GM12878 (cell line): ENCODE data around the gene EGFR. TPM values are rescaled to one million over a fixed set of nuclear protein-coding genes. Genes with fewer than 3 reads are reported as not detected.

ENCODE experiments used
- ATF2 ChIP-seq: IDR thresholded peaks from 2 replicates; pipeline ENCODE4 v1.6.1; 2012; ENCODE audit warnings: low read length, inconsistent platforms
- BACH1 ChIP-seq: fragments of 450-650 bp; IDR thresholded peaks from 2 replicates; pipeline ENCODE4 v1.6.1; 2017; ENCODE audit warnings: mild to moderate bottlenecking, borderline replicate concordance
- CREM ChIP-seq: IDR thresholded peaks from 2 replicates; pipeline ENCODE4 v1.6.1; 2014; ENCODE audit warnings: antibody characterized with exemption, low read depth
- ELK1 ChIP-seq: IDR thresholded peaks from 2 replicates; pipeline ENCODE4 v1.6.1; 2012; ENCODE audit warnings: low read depth, low read length, improper control_type of control experiment
- GATAD2B ChIP-seq: fragments of 450-650 bp; conservative IDR thresholded peaks from 2 replicates; pipeline ENCODE4 v1.6.1; 2017; ENCODE audit warnings: low read depth, mild to moderate bottlenecking, moderate library complexity
- HSF1 ChIP-seq: fragments of 150-350 bp; IDR thresholded peaks from 2 replicates; pipeline ENCODE4 v1.6.1; 2014; ENCODE audit warnings: mild to moderate bottlenecking, low read depth, low read length
- KDM1A ChIP-seq: fragments of 200-600 bp; sonication (generic); IDR thresholded peaks from 2 replicates; pipeline ENCODE4 v1.6.1; 2016; ENCODE audit warnings: borderline replicate concordance
- NBN ChIP-seq: fragments of 450-650 bp; IDR thresholded peaks from 2 replicates; pipeline ENCODE4 v1.6.1; 2016
- NFXL1 ChIP-seq: fragments of 450-650 bp; IDR thresholded peaks from 2 replicates; pipeline ENCODE4 v1.6.1; 2017; ENCODE audit warnings: antibody characterized with exemption, mild to moderate bottlenecking, borderline replicate concordance
- NR2C1 ChIP-seq: fragments of 450-650 bp; IDR thresholded peaks from 2 replicates; pipeline ENCODE4 v1.6.1; 2017; ENCODE audit warnings: antibody characterized with exemption, mild to moderate bottlenecking, moderate library complexity
- NR2F1 ChIP-seq: fragments of 450-650 bp; conservative IDR thresholded peaks from 2 replicates; pipeline ENCODE4 v1.6.1; 2017; ENCODE audit warnings: mild to moderate bottlenecking
- POLR2AphosphoS2 ChIP-seq: IDR thresholded peaks from 2 replicates; pipeline ENCODE4 v1.6.1; 2011; ENCODE audit warnings: low read depth, mild to moderate bottlenecking, low read length, improper control_type of control experiment, moderate library complexity
- RBBP5 ChIP-seq: fragments of 200-600 bp; sonication (generic); conservative IDR thresholded peaks from 2 replicates; pipeline ENCODE4 v1.6.1; 2016
- RUNX3 ChIP-seq: IDR thresholded peaks from 2 replicates; pipeline ENCODE4 v1.6.1; 2012; ENCODE audit warnings: low read length, inconsistent platforms
- SMAD1 ChIP-seq: fragments of 450-650 bp; IDR thresholded peaks from 2 replicates; pipeline ENCODE4 v1.6.1; 2018; ENCODE audit warnings: mild to moderate bottlenecking, low read depth; ENCODE audit not compliant: partially characterized antibody
- SMAD5 ChIP-seq: IDR thresholded peaks from 2 replicates; pipeline ENCODE4 v1.6.1; 2016; ENCODE audit warnings: antibody characterized with exemption, low read depth
- TCF12 ChIP-seq: IDR thresholded peaks from 2 replicates; pipeline ENCODE4 v1.6.1; 2011; ENCODE audit warnings: low read depth, mild to moderate bottlenecking, low read length
- ZBED1 ChIP-seq: IDR thresholded peaks from 2 replicates; pipeline ENCODE4 v1.6.1; 2016; ENCODE audit warnings: borderline replicate concordance
- ZNF687 ChIP-seq: fragments of 450-650 bp; IDR thresholded peaks from 2 replicates; pipeline ENCODE4 v1.6.1; 2017; ENCODE audit warnings: mild to moderate bottlenecking, moderate library complexity
- polyA plus RNA-seq, 11 experiments: library from polyadenylated mRNA; depleted of rRNA in 4 of 11; unstranded in 6 of 11; stranded (reverse) in 5 of 11; fragments of >200 nt; fragmentation: Nextera tagmentation in 4 of 11; fragmentation: Illumina TruSeq in 1 of 11; extraction: Ambion mirVana in 4 of 11; extraction: Trizol in 1 of 11; gene quantifications; 1 replicate in 1 of 11; 2 replicates in 10 of 11; pipeline versions ENCODE4 v1.2.1 to v1.2.3, GENCODE V29; 2011 to 2016; ENCODE audit warnings: inconsistent platforms in 2 of 11, missing spikeins in 2 of 11, low read depth in 1 of 11
- total RNA-seq, 4 experiments: library from RNA; depleted of rRNA in 3 of 4; stranded (reverse); fragments of >200 nt in 3 of 4; fragmentation: Illumina TruSeq in 1 of 4; extraction: Trizol in 1 of 4; gene quantifications; 2 replicates each; pipeline versions ENCODE4 v1.2.1 to v1.2.3, GENCODE V29; 2013 to 2021

The EGFR gene
- total and polyA plus RNA-seq, 10 of the 15 experiments (the other 5 are each of a cell fraction or from before 2014, with no cell fraction given) = 0.01 to 0.31 TPM; not detected in 8

- TF ChIP-seq ELK1 (no peak), SMAD5 (no peak), RUNX3 (0 out of 2 replicates have a peak, but pooled peaks have one; percentile 46), NBN (peak; percentile 77; the same call in 1 of the 2 replicates), CREM (0 out of 2 replicates have a peak, but pooled peaks have one; percentile 14), NFXL1 (no peak), KDM1A (no peak), ZNF687 (peak; percentile 65), SMAD1 (peak; percentile 36), POLR2AphosphoS2 (no peak), BACH1 (peak; percentile 75; the same call in 1 of the 2 replicates), GATAD2B (peak; percentile 100), HSF1 (no peak), RBBP5 (no peak), NR2F1 (peak; percentile 88), TCF12 (peak; percentile 86), NR2C1 (no peak), ZBED1 (no peak), ATF2 (peak; percentile 52; the same call in 1 of the 2 replicates)
Measured at GRCh38 chr7:55086413-55087201, 67.8 kb downstream of the EGFR start (continued).
